Fibroblast of the aortic adventitia (primary cell): ENCODE measurements around the gene THOC1. TPM values are rescaled to one million over a fixed set of nuclear protein-coding genes. Genes with fewer than 3 reads are reported as not detected.

Experiments used
- DNase-seq: peaks from one replicate; pipeline ENCODE4 v3.0.0-alpha.2; 2010; ENCODE audit warnings: low read depth
- H3K4me3 ChIP-seq: 2 replicates; pipeline ENCODE4 v1.5.1; 2011; ENCODE audit warnings: low read depth, mild to moderate bottlenecking, control low read depth, low read length, moderate library complexity
- CTCF ChIP-seq: IDR thresholded peaks from 2 replicates; pipeline ENCODE4 v1.5.1; 2011; ENCODE audit warnings: mild to moderate bottlenecking, low read length, control low read depth, inconsistent platforms; ENCODE audit not compliant: insufficient read depth
- total RNA-seq: library from RNA; depleted of rRNA; stranded (reverse); fragments of >200 nt; gene quantifications from 2 replicates; pipeline ENCODE4 v1.2.3, GENCODE V29; 2012; ENCODE audit warnings: low replicate concordance

Gene THOC1
- total RNA-seq, 1 donor, result 55.4 TPM

GRCh38 chr18:306608-307255, 38.9 kb upstream of the THOC1 start:
- no peak for DNase-seq
- TF ChIP-seq CTCF, result no peak

GRCh38 chr18:305003-305501, 37.2 kb upstream of the THOC1 start:
- TF ChIP-seq CTCF, result no peak
- DNase-seq, result no peak
- H3K4me3 ChIP-seq, result no peak overlapping the region

More at GRCh38 chr18:306608-307255, 38.9 kb upstream of the THOC1 start:
- H3K4me3 ChIP-seq, result no peak overlapping the region

- H3K4me3 ChIP-seq, result no peak overlapping the region
- no peak for DNase-seq
- TF ChIP-seq CTCF, result no peak
Measured at GRCh38 chr18:303607-304006, 35.8 kb upstream of the THOC1 start.

GRCh38 chr18:303011-303410, 35.2 kb upstream of the THOC1 start:
- DNase-seq, result no peak
- no peak for TF ChIP-seq CTCF
- no peak overlapping the region for H3K4me3 ChIP-seq

- H3K4me3 ChIP-seq, result no peak overlapping the region
- DNase-seq, result no peak
- no peak for TF ChIP-seq CTCF
Measured at GRCh38 chr18:302097-302496, 34.2 kb upstream of the THOC1 start.

GRCh38 chr18:297936-298335, 30.1 kb upstream of the THOC1 start:
- no peak overlapping the region for H3K4me3 ChIP-seq
- DNase-seq, result no peak
- TF ChIP-seq CTCF, result no peak
